Dendritic cell treated with granulocyte-macrophage colony-stimulating factor and Interleukin-4, amounts not matched to agents 40 ng/mL and 50 ng/mL, for 4 days (primary cell): ENCODE results near the gene EYA2.

Experiments used
- H3K27ac Mint-ChIP-seq: one replicate; pipeline ENCODE4 v1.8.0; 2022; ENCODE audit warnings: mild to moderate bottlenecking, mixed read lengths
- H3K27me3 Mint-ChIP-seq: one replicate; pipeline ENCODE4 v1.8.0; 2022; ENCODE audit warnings: mild to moderate bottlenecking, mixed read lengths
- H3K36me3 Mint-ChIP-seq: one replicate; pipeline ENCODE4 v1.8.0; 2022; ENCODE audit warnings: low read depth, mixed read lengths
- H3K4me1 Mint-ChIP-seq: one replicate; pipeline ENCODE4 v1.8.0; 2022; ENCODE audit warnings: low read depth, mixed read lengths
- H3K4me3 Mint-ChIP-seq: one replicate; pipeline ENCODE4 v1.8.0; 2022; ENCODE audit warnings: mild to moderate bottlenecking, moderate library complexity, mixed read lengths
- H3K9me3 Mint-ChIP-seq: one replicate; pipeline ENCODE4 v1.8.0; 2022; ENCODE audit warnings: mixed read lengths
- intact Hi-C: fragments of 100-400 bp; cut with micrococcal nuclease; formaldehyde crosslinking; loops from one replicate; pipeline ENCODE4 v1.15.0; 2022

Gene EYA2

GRCh38 chr20:47126709-47127108, 232.1 kb downstream of the EYA2 start:
- Mint-ChIP-seq H3K4me1 (peaks cover 27% of the 10 kb centered on the region), H3K27me3 (peaks cover 10% of the 10 kb centered on the region), H3K36me3 (no peaks in the 10 kb centered on the region), H3K4me3 (no peak overlapping the region), H3K9me3 (peaks cover 8% of the 10 kb centered on the region), H3K27ac (no peak overlapping the region)
- intact Hi-C loops: no loop called here

GRCh38 chr20:47127546-47127945, 232.9 kb downstream of the EYA2 start:
- Mint-ChIP-seq H3K4me1 (peaks cover 27% of the 10 kb centered on the region), H3K9me3 (peaks cover 8% of the 10 kb centered on the region), H3K27me3 (peaks cover 10% of the 10 kb centered on the region), H3K36me3 (no peaks in the 10 kb centered on the region), H3K4me3 (no peak overlapping the region), H3K27ac (peak overlapping the region; percentile 40)
- intact Hi-C loops: no loop called here

GRCh38 chr20:47127999-47128398, 233.4 kb downstream of the EYA2 start:
- Mint-ChIP-seq H3K9me3 (peaks cover 8% of the 10 kb centered on the region), H3K27ac (peak overlapping the region; percentile 40), H3K36me3 (no peaks in the 10 kb centered on the region), H3K4me3 (no peak overlapping the region), H3K4me1 (peaks cover 27% of the 10 kb centered on the region), H3K27me3 (peaks cover 10% of the 10 kb centered on the region)
- intact Hi-C loops: no loop called here

- H3K27me3 Mint-ChIP-seq: peaks cover 10% of the 10 kb centered on the region
These were observed 234.7 kb downstream of the EYA2 start for GRCh38 chr20:47129306-47129705.

GRCh38 chr20:47133809-47134456, 239.3 kb downstream of the EYA2 start:
- Mint-ChIP-seq H3K9me3 (peaks cover 7% of the 10 kb centered on the region), H3K4me1 (peaks cover 8% of the 10 kb centered on the region)
- intact Hi-C loops: no loop called here

More at GRCh38 chr20:47129306-47129705, 234.7 kb downstream of the EYA2 start:
- intact Hi-C loops: no loop called here
- Mint-ChIP-seq H3K9me3 (peaks cover 8% of the 10 kb centered on the region), H3K36me3 (no peaks in the 10 kb centered on the region), H3K4me3 (no peak overlapping the region), H3K27ac (no peak overlapping the region), H3K4me1 (peaks cover 25% of the 10 kb centered on the region)

GRCh38 chr20:47136782-47137181, 242.1 kb downstream of the EYA2 start:
- Mint-ChIP-seq H3K36me3 (no peaks in the 10 kb centered on the region), H3K27ac (no peak overlapping the region), H3K4me3 (no peak overlapping the region), H3K4me1 (peaks cover 10% of the 10 kb centered on the region), H3K9me3 (peaks cover 14% of the 10 kb centered on the region), H3K27me3 (peaks cover 5% of the 10 kb centered on the region)
- intact Hi-C loops: no loop called here

More at GRCh38 chr20:47133809-47134456, 239.3 kb downstream of the EYA2 start:
- Mint-ChIP-seq H3K36me3 (no peaks in the 10 kb centered on the region), H3K27ac (no peak overlapping the region), H3K4me3 (no peak overlapping the region), H3K27me3 (peaks cover 13% of the 10 kb centered on the region)

- intact Hi-C loops: no loop called here
- H3K4me3 Mint-ChIP-seq: no peak overlapping the region
- peaks cover 16% of the 10 kb centered on the region for H3K4me1 Mint-ChIP-seq
- H3K36me3 Mint-ChIP-seq: no peaks in the 10 kb centered on the region
- no peak overlapping the region for H3K27ac Mint-ChIP-seq
- peaks cover 14% of the 10 kb centered on the region for H3K9me3 Mint-ChIP-seq
- peaks cover 5% of the 10 kb centered on the region for H3K27me3 Mint-ChIP-seq
These were observed 242.7 kb downstream of the EYA2 start for GRCh38 chr20:47137231-47137870.

- H3K9me3 Mint-ChIP-seq: peaks cover 14% of the 10 kb centered on the region
- intact Hi-C loops: no loop called here
- no peak overlapping the region for H3K27ac Mint-ChIP-seq
- no peaks in the 10 kb centered on the region for H3K36me3 Mint-ChIP-seq
- H3K4me3 Mint-ChIP-seq: no peak overlapping the region
- peaks cover 5% of the 10 kb centered on the region for H3K27me3 Mint-ChIP-seq
- H3K4me1 Mint-ChIP-seq: peaks cover 28% of the 10 kb centered on the region
These were observed 245.4 kb downstream of the EYA2 start for GRCh38 chr20:47139934-47140535.

- Mint-ChIP-seq H3K27ac (no peak overlapping the region), H3K4me3 (no peak overlapping the region), H3K27me3 (peaks cover 7% of the 10 kb centered on the region), H3K4me1 (peaks cover 34% of the 10 kb centered on the region), H3K36me3 (no peaks in the 10 kb centered on the region), H3K9me3 (peaks cover 14% of the 10 kb centered on the region)
- intact Hi-C loops: no loop called here
These were observed 246.8 kb downstream of the EYA2 start for GRCh38 chr20:47141350-47141921.

- Mint-ChIP-seq H3K36me3 (no peaks in the 10 kb centered on the region), H3K27ac (peak overlapping the region; percentile 73), H3K4me3 (no peak overlapping the region), H3K4me1 (peaks cover 36% of the 10 kb centered on the region), H3K9me3 (peaks cover 14% of the 10 kb centered on the region), H3K27me3 (peaks cover 4% of the 10 kb centered on the region)
- intact Hi-C loops: no loop called here
These were observed 247.5 kb downstream of the EYA2 start for GRCh38 chr20:47141941-47142773.

GRCh38 chr20:47142774-47143170, 248.1 kb downstream of the EYA2 start:
- peaks cover 2% of the 10 kb centered on the region for H3K27me3 Mint-ChIP-seq
- H3K4me3 Mint-ChIP-seq: no peak overlapping the region

GRCh38 chr20:47143657-47144056, 249.0 kb downstream of the EYA2 start:
- Mint-ChIP-seq H3K27ac (peak overlapping the region; percentile 73), H3K4me3 (no peak overlapping the region), H3K27me3 (peaks cover 2% of the 10 kb centered on the region), H3K36me3 (no peaks in the 10 kb centered on the region), H3K4me1 (peaks cover 41% of the 10 kb centered on the region), H3K9me3 (peaks cover 14% of the 10 kb centered on the region)
- intact Hi-C loops: no loop called here

More at GRCh38 chr20:47142774-47143170, 248.1 kb downstream of the EYA2 start:
- intact Hi-C loops: no loop called here
- H3K36me3 Mint-ChIP-seq: no peaks in the 10 kb centered on the region
- peaks cover 14% of the 10 kb centered on the region for H3K9me3 Mint-ChIP-seq
- H3K27ac Mint-ChIP-seq: peak overlapping the region; percentile 73
- peaks cover 41% of the 10 kb centered on the region for H3K4me1 Mint-ChIP-seq

GRCh38 chr20:47144463-47144862, 249.8 kb downstream of the EYA2 start:
- Mint-ChIP-seq H3K9me3 (peaks cover 14% of the 10 kb centered on the region), H3K27ac (peak overlapping the region; percentile 73), H3K36me3 (no peaks in the 10 kb centered on the region), H3K4me1 (peaks cover 41% of the 10 kb centered on the region), H3K4me3 (no peak overlapping the region), H3K27me3 (peaks cover 2% of the 10 kb centered on the region)
- intact Hi-C loops: no loop called here
